ENCODE measurements around the gene COX7C. TPM values are rescaled to one million over a fixed set of nuclear protein-coding genes. Genes with fewer than 3 reads are reported as not detected.
"Not testable (repeated sequence)": the region's sequence is repeated elsewhere in the genome, so short reads cannot be mapped to it uniquely, and the experiment has no call there.

COX7C gene
- total RNA-seq: 457 and 470 TPM in 2 replicates

DNA sequence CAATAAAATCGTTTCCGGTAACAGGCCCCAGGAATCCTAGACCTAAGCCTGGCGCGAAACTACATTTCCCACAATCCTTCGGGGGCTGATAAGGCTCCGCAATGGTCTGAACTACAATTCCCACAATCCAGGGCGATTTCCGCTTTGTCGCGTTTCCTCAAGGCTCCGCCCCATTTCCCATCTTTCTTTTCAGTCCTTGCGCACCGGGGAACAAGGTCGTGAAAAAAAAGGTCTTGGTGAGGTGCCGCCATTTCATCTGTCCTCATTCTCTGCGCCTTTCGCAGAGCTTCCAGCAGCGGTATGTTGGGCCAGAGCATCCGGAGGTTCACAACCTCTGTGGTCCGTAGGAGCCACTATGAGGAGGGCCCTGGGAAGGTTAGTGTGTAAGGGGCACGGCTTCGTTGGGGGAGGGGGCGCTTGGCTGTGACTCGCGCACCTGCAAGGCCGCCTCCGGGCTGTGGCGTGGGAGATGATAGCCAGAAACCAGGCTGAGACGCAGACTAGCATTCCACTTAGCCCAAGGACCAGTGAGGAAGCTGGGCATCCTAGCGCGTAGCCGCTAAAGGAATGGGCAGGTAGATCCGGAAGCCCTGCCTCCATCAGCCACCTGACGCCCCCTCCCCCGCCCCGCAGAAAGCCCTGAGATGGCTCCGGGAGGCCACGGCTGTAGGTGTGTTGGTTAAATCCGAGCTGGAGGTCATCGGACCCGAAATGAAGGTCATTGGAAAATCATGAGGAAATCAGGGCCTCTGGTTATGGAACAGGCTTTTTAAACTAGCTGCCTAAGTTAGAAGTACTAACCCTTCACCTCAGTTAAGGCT is at the start of gene COX7C:
Gene COX7C, plus strand, starts transcription at position 186 of the 821 bp plus-strand sequence. Its CDS starts 115 bp downstream, at position 301.
- intact Hi-C loops (cut with micrococcal nuclease): loop anchor here (1.0 to 10.0 kb wide), 5 partner anchors 507 to 1649 kb away; partner anchors contain the start of genes CCNH, RASA1 and TMEM161B

- intact Hi-C loops (cut with micrococcal nuclease): not testable (repeated sequence)
These were observed 48.0 kb upstream of the COX7C start for GRCh38 chr5:86569522-86570426.

DNA sequence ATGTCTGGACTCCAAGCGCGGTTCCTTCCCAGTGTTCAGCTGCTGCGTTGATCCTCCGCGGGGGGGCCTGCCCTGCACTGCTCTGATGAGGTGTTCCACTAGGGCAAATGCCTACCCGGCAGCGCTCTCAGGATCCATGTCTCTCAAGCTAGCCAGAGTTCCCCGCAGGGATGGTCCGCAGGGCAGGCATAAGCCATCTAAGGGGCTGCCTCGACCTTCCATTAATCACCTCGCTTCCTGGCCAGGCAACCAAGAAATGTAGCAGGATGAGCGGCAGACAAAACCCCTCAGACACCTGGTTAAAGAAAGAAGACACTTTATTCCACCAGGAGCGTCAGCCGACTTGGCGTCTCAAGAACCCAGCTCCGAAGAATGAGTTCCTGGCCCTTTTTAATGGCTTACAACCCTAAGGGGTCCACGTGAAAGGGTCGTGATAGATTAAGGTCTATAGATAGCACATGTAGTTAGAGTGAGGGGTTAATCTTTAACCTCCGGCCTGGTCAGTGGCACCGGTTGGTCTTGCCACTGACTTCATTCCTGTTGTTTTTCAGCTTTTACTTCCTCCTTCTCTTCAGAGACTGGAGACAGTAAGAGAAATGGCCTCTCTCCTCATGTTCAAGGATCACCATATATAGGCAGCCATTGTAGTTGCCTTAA is 47.2 kb upstream of the COX7C start:
- intact Hi-C loops (cut with micrococcal nuclease): no loop called here

DNA sequence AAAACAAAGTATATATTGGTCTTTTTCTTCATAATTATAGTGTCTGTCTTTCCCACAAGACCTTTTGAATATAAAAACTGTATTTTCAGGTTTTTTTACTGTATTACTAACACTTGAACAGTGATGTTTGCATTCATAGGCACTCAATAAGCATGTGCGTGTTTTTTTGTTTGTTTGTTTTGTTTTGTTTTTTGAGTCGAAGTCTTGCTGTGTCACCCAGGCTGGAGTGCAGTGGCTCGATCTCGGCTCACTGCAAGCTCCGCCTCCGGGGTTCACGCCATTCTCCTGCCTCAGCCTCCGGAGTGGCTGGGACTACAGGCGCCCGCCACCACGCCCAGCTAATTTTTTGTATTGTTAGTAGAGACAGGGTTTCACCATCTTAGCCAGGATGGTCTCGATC is 46.6 kb upstream of the COX7C start:
- intact Hi-C loops (cut with micrococcal nuclease): not testable (repeated sequence)

- intact Hi-C loops (cut with micrococcal nuclease): no loop called here
These were observed 44.8 kb upstream of the COX7C start for GRCh38 chr5:86572825-86573517.

DNA sequence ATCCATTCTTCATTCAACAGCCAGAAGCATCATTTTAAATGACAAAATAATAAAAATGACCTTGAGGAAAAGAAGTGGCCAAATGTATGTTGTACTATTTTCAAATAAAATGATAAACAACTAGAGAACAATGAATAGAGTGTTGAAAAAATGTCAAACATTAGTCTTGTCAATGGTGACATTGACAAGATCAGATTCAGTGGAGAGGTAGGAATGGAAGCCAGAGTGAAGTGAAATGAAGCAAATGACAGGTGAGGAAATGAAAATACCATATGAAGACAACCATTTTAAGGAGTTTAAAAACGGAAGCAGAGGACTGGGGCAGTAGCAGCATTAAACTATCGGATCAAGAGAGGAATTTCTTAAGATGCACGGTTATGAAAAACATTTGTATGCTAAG is 38.2 kb upstream of the COX7C start:
- intact Hi-C loops (cut with micrococcal nuclease): no loop called here

- intact Hi-C loops (cut with micrococcal nuclease): no loop called here
These were observed 21.3 kb upstream of the COX7C start for GRCh38 chr5:86596476-86596875.

DNA sequence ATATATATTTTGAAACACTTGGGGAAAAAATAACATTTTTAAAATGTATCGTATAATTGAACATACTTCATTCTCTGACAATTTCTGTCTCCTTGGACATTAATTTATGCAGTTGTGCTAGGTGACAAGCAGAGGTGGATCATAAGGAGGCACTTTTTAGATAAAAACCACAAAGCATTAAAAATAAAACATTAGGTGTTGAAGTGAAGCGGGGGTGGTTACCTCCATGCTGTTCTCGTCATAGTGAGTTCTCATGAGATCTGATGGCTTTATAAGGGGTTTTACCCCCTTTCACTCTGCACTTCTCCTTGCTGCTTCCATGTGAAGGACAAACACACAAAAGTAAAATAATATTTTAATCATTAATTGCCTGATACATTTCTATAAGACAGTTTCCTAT is 11.9 kb upstream of the COX7C start:
- intact Hi-C loops (cut with micrococcal nuclease): no loop called here

DNA sequence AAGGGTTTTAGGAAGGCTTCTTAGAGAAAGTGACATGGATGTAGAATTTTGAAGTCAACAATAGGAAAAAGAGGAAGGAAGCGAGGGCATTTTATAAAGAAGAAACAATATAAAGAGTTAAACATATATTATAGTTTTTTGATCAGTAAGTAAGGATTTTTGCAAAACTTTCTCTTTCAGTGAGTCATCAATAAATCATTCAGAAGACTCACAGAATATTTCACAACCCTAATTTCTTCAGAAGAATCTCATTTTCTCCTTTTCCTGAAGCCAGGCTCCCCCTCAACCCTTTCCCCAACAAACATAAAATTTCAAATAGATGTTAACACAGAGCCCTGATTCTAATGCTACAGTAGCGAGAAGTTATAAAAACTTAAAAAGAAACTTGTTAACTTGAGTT is 4.3 kb upstream of the COX7C start:
- intact Hi-C loops (cut with micrococcal nuclease): loop anchor here (10.0 kb wide), 2 partner anchors 511 to 1531 kb away; no protein-coding TSS in a partner anchor

GRCh38 chr5:86617309-86617755 is 409 bp upstream of the COX7C start:
- intact Hi-C loops (cut with micrococcal nuclease): loop anchor here (1.0 to 10.0 kb wide), 5 partner anchors 507 to 1650 kb away; partner anchors contain the start of genes CCNH, RASA1 and TMEM161B

DNA sequence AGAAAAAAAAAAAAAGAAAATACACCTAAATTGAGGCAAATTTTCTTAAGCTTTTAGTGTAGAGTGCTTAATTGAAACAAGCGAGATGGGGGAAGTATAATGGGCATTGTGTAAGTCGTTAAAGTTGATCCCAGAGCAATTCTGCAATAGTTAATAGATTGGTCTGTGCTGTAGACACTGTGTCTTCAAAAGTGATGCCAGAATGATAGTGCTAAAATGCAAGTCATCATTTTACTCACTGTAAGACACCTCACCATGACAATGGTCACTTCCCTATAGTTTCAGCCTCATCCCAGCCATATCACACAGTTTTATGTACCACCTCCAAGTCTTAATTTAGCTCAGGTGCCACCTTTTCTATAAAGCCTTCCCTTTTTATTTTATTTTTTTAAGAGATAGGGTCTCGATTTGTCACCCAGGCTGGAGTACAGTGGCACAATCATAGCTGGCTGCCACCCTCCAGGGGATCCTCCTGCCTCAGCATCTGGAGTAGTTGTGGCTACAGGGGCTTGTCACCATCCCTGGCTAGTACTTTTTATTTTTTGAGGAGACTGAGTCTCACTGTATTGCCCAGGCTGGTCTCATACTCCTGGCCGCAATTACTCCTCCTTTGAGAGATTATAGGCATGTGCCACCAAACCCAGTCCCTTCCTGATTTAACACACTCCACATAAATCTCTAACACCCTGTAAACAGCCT is 6.2 kb downstream of the COX7C start:
- intact Hi-C loops (cut with micrococcal nuclease): no loop called here

- intact Hi-C loops (cut with micrococcal nuclease): no loop called here
These were observed 7.4 kb downstream of the COX7C start for GRCh38 chr5:86625148-86625547.

DNA sequence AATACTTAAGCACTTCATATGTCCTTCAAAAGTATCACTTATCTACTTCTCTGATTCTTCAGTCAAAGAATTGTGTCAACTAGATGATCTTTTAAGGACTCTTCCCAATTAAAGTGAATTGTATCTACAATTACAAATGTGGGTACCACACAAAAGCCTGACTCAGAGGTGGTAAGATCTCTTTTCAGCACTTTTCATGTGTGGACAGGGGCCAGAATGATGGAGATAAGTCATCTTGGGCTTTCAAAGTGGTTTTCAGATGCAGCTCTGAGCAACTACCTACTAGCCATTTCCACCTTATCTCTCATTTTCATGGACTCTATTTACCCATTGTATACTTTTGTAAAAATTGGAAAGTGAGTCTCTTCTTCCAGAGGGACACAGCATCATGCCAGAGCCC is 8.4 kb downstream of the COX7C start:
- intact Hi-C loops (cut with micrococcal nuclease): no loop called here

- intact Hi-C loops (cut with micrococcal nuclease): no loop called here
These were observed 13.4 kb downstream of the COX7C start for GRCh38 chr5:86631165-86631564.

- intact Hi-C loops (cut with micrococcal nuclease): no loop called here
These were observed 23.3 kb downstream of the COX7C start for GRCh38 chr5:86640998-86641397.

DNA sequence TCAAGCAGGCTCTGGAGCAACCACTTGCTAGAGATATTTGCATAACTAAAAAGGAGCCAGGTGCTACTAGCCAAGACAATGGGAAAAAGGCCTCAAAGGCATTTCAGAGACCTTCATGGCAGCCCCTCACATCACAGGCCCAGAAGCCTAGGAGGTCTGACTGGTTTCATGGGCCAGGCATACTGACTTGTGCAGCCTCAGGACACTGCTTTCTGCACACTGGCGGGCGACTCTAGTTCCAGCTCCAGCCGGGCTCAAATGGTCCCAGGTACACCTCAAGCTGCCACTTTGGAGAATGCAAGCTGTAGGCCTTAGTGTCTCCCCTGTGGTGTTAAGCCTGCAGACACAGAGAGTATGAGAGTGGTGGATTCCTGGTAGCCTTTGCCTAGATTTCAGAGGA is 27.1 kb downstream of the COX7C start:
- intact Hi-C loops (cut with micrococcal nuclease): no loop called here

DNA sequence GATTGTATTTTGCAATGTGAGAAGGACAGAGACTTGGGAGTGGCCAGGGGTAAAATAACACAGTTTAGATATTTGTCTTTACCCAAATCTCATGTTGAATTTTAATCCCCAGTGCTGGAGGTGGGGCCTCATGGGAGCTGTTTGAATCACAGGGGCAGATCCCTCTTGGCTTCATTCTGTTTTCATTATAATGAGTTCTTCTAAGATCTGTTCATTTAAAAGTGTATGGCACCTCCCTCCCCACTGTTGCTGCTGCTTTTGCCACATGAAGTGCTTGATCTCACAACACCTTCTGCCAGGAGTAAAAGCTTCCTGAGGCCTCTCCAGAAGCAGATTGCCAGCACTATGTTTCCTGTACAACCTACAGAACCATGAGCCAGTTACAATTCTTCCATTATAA is 28.1 kb downstream of the COX7C start:
- intact Hi-C loops (cut with micrococcal nuclease): no loop called here

DNA sequence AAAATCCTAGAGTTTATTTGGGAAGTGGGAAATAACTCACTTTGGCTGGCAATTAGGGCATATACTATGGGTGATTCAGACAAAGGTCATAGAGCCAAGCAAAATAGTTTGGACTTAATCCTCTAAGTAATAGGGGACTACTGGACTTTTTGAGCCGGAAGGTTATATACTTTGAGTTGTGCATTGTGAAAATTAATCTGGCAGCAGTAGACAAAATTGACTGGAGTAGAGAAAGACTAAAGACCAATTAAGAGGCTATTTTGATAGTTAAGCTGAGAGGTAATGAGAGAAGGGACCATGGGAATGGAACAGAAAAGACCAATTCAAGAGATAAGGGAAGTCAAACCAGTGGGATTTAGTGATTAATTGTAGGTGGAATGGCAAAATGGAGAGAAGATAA is 28.9 kb downstream of the COX7C start:
- intact Hi-C loops (cut with micrococcal nuclease): no loop called here

GRCh38 chr5:86649832-86650505 is 32.2 kb downstream of the COX7C start:
- intact Hi-C loops (cut with micrococcal nuclease): no loop called here

GRCh38 chr5:86660771-86661170 is 43.0 kb downstream of the COX7C start:
- intact Hi-C loops (cut with micrococcal nuclease): not testable (repeated sequence)

Data from T-helper 2 cell treated with Interferon-gamma antibody and Interleukin-4, amounts not matched to agents 100 ng/mL and 5 ng/mL, for 36 hours (primary cell).